NCI-H1930 (cell line): Measurements from ENCODE around the gene C8G.
A peak's percentile ranks its signal among the peaks of the same experiment; 100 is the strongest.

Source experiments
- DNase-seq, 2 experiments: peaks; one replicate each; lab custom pipeline; 2025; lab: John Stamatoyannopoulos, UW

The C8G gene

DNA sequence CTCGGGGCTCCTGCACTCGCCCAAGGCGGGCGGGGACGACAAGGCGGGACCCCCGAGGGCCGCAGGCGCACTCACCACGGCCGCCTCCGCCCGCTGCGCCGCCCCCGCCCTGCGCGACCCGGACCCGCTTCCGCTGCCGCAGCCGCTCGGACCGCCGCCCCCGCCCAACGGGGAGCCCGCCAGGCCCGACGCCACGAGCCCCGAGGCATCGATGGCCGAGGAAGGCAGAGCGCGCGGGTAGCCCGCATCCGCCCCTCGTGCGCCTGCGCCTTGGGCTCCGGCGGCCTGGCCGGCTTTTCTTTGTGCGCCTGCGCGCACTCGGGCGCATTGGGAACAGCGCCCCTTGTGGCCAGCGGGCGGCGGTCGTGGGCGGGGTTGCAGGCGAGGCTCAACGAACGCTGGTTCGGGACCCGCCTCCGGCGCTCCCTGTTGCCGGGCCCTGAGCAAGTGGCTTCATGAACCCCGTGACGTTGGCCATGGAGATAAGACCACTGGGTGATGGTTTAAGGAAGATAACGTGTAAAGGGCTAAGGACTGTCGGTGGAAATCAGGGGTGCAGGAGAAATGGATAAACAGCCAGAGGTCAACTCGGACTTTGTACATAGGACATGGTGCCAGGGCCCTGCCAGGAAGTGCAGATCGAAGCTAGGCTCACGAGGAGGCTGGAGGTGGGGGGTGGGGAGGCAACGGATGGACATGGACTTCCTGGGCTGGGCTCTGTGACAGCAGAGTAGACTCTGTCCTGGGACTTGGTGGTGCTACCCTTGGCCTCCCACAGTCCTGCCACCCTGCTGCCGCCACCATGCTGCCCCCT lies at the start of gene C8G, which contains the start of gene FBXW5:
C8G (plus strand) TSS at position 725 of the 814 bp plus-strand sequence; CDS start at position 803, 78 bp downstream.
FBXW5 (minus strand) TSS at position 220 of the 814 bp plus-strand sequence. CDS start 655 bp downstream, outside the sequence.
- peak; percentile 87 to 97 for DNase-seq

DNA sequence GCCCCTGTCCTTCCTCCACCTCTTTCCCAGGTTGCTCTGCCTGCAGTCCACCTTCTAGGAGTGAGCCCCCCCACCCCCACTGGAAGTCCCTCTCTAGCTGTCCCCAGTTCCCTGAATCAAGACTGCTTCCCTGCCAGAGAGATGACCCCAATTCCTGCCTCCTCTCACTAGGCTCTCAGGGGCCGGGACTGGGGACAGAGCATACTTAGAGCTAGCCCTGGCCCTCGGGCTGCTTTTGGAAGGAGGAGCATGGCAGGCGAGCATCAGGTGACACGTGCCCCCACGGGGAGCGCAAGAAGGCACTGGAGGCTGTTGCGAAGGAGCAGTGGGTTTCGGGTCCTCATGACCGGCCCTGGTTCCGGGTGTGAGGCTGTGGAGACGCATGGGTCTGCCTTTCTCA lies 49.0 kb upstream of the C8G start:
- DNase-seq = no peak

DNA sequence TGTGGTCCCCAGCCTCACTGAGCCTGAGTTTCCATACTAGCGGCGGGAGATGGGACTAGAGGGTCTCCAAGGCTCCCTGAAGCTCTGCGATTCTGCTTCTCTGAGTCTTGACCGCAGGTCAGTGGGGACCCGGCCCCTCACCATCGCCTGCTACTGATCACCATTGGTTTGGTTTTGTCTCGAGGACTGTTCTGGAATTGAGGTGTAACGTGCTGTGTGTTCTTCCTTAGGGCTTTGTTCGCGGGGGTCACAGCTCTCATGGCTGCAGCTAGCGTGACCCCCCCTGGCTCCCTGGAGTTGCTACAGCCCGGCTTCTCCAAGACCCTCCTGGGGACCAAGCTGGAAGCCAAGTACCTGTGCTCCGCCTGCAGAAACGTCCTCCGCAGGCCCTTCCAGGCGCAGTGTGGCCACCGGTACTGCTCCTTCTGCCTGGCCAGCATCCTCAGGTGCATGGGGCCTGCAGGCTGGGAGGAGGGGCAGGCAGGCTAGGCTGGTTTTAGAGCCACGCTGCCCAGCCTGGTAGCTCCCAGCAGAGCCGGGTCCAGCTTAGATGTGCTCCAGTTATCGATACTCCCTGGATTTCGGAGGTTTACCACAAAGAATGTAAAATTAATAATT lies 46.5 kb upstream of the C8G start:
- DNase-seq = no peak

DNA sequence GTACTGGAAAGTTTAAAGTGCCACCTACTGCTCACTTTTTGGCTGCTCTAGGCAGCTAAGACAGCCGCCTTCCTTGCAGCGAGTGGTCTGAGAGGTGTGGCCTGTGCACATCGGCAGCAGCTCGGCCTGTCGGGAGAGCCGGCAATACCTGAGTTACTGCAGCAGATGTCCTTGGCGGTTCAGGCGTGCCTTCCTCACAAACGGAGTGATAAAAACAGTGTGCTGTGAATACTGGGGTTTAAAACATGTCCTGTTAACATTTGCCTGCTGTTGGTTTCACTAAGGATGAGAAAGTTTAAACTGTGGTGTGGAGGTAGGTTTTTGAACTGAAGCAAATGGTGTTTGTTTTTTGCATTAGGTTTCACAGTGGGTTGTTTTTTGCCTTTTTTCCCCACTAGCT lies 45.8 kb upstream of the C8G start:
- no peak for DNase-seq

DNA sequence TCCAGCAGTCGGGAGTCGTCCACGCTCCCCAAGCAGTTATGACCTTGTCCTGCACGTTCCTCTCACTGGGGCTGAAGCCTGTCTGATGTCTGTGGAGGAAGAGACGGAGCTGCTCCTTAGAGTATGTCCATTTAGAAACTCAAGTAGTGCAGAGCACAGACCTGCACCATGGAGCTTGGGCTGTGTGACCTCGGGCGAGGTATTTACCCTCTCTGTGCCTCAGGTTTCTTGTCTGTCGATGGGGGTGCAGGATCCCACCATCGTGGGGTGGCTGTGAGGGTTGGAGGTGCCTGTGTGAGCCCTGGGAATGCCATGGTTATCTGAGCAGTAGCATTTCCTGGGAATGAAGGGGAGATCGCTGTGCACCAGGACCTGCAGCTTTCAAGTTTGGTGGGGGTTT lies 44.5 kb upstream of the C8G start:
- no peak for DNase-seq

DNA sequence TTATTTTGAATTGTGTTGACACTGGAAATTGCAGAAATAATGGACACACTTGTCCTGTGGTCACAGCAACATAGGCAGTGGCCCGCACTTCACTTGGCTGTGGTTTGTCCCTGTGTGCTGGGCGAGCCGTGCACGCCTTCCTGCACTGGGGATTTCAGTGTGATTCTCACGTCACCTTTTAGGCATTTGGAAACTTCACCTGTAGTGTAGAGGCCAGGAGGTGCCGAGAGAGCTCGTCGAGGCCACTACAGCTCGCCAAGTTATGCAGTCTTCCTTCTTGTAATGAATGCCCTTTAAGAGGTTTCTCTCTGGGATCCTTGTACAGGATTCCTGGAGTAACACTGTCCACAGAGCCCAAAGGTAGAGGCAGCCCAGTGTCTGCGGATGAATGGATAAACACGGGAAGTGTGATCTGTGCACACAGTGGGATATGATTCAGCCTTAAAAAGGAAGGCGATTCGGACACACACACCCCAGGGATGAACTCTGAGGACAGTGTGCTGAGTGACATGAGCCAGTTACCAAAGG lies 44.0 kb upstream of the C8G start:
- no peak for DNase-seq

DNA sequence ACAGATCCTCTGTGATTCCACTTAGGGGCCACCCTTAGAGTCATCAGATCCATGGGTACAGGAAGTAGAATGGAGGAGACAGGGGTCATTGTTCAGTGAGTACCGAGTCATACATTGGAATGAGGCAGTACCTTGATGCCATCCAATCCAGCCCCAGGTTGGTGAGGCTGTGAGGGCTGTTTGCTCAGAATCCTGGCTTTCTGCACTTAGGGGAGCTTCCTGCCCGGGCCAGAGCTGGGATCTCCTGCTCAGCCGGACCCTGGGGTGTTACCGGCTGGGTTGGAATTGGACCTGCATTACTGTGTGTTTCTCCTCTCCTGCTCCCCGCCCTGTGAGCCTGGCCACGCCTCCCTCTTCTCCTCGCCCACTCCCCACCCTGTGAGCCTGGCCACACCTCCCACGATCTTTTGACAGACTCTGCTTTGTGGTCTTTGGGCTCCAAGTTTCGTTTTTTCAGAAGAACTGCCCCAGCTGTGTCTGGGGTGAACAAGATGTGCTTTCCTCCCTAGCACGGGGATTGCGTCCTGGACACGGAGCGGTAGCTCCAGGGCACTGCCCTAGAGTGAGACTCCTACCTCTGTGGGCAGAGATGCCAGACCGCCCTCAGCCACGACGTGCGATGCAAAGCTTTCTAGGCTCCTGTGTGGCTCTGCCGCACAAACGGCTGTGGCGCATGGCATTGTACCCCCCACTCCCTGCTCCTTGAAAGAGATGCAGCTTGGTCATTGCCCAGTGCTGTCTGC lies 43.4 kb upstream of the C8G start:
- DNase-seq = no peak

DNA sequence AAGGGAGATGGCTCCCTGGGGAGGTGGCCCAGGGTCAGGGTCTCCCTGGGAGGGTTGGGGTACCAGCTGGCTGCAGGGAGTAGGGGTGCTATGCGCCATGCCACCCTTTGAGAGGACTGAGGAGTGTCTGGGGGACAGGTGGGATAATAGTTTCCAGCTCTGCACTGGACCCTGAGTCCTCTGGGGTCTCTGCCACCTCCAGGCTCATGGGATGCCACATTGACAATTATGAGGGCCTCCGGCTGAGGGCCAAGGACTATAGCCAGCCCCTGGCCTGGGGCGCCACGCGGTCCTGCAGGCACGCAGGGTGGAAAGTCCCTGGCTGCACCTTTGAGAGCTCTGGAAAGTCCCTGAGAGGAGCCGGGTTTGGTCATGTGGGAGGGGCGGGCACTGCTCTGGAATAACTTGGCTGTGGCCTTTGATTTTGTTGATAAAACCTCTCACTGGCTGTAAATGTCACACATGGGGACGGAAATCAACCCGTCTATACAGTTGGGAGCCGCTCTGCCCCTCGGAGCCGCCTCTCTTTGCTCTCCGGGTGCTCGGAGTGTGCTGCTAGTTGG lies 42.7 kb upstream of the C8G start:
- no peak for DNase-seq

DNA sequence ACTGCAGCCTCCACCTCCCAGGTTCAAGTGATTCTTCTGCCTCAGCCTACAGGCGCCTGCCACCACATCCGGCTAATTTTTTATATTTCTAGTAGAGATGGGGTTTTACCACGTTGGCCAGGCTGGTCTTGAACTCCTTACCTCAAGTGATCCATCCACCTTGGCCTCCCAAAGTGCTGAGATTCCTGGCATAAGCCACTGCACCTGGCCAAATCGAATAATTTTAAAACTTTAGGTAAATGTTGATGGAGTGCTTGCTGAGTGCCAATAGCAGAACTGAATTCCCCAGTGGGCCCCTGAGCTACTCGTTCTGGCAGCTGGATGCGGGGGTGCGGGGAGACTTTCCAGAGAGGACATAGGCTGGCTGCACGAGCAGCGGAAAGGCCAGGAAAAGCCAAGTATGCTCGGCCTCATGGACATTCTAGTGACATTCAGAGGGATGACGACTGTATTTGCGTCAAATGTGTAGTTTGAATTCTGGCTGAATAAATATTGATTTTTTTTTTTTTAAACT lies 41.9 kb upstream of the C8G start:
- DNase-seq = no peak

DNA sequence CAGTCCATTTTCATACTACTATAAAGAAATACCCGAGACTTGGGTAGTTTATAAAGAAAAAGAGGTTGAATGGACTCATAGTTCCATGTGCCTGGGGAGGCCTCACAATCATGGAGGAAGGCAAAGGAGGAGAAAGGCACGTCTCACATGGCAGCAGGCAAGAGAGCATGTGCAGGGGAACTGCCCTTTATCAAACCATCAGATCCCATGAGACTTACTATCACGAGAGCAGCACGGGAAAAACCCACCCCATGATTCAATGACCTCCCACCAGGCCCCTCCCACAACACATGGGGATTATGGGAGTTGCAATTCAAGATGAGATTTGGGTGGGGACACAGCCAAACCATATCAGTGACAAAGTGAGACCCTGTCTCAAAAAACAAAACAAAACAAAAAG lies 38.8 kb upstream of the C8G start:
- no peak for DNase-seq

DNA sequence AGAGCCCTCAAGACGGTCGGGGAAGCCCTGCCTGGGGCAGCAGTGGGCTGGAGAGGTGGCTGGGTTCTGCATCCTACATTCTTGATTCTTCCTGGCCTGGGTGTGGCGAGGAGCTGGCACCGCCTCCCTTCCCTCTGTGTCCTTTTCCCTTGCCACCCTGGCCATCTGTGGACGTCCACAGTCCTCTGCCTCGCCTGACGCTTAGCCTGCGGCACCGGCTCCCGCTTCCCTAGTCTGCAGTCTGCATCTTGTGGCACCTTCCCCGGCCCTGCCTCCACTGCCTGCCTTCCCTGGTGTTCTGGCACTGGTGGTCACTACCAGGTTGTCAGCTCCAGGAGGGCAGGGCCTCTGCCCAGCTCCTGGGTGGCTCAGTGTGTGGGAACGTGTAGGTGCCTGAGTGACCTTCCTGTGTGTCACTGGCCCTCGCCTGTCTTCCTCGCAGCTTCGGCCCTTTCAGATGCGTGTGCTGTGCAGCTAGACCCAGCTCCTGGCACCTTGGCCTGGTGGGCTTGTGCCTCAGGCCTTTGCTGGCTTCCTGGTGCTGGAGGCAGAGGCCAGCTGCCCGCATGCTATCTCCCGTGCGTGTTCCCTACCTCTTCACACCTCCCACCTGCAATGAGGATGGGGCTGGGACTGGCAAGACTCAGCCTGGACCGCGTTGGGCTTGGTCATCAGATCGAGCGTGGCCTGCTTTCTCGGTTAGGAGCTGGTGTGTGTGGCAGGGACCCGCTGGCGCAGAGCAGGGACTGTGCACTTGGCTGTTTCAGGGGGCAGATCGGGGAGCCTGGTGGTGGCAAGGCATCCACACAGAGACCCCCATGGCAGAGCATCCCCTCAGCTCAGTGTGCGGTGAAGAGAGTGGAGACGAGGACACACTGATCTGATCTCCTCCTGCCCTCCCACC lies 37.8 kb upstream of the C8G start:
- DNase-seq = no peak

DNA sequence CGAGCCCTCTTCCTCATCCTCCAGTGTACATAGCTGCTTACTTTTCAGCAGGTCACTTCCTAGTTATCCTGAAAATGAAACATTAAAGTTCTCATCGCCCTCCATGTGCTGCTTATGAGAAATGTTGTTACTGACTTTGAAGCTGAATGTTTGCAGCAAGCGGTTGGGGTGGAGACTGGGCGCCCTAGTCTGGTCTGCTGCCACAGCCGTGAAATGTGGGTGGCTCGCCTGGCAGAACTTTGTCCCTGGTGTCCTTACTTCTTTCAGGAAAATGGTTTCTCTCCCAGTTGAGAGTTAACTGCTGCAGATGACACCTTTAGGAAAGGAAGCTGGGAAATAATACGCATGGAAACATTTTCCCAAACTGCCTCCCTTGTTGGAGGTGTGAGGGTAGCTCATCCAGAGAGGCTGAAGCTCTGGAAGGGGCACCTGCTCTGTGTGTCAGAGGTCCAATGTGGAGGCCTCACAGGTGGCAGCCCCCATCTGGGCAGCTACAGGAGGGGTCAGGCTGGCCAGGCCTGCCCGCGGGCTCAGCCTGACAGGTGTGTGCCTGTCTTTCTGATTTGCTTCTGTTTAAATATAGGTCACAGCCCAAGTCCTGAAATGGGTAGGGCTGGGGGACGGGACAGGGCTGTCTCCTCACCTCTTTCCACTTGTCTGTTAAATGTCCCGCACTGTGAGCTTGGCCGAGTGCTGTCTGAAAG lies 34.7 kb upstream of the C8G start:
- DNase-seq = no peak

DNA sequence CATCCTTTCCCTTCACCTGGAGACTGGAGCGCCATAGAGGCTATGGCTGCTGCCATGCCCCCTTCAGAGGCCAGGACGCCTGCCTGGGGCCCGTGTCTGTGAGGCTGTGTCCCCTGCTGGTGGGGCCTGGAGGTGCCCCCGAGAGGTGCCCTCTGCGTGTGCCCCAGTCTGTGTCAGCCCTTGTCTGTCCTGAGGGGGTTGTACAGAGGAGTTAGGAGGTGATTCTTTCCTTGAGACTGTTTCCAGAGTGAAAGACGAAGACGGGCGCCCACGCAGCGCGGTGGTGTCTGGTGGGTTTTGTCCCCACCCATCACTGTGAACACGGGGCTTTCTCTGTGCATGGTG lies 34.2 kb upstream of the C8G start:
- no peak for DNase-seq

DNA sequence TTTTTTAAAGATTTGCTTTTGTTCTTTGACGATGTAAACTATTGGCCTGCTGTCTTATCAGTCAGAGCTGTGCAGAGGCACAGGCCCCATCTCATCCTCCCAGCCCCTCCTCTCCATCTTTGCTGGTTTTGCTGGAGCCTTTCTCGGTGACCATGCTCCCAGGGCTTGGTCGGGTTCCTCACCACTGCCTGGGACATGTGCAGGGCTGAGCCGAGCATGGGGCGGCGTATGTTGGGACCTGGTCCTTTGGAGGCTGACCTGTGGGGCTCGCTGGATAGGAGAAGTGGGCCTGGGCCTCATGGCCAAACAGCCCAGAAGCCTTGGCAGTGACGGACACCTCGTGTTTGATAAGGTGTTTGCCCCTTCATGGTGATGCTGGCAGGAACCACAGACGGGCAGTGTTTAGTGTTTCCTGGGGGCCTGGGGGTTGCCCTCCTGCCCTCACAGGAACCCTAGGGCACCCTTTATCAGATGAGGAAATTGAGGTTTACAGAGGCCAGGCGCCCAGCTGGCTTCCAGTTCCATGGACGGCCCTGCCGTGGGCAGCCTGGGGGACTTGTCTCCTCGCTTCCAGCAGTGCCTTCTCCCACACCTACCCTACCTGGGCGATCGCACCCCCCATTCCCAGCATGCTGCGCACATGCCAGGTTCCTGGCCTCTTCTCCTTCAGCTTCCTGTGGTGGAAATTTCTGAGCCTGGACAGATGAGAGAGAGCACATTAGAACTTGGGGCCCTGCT lies 31.2 kb upstream of the C8G start:
- no peak for DNase-seq

DNA sequence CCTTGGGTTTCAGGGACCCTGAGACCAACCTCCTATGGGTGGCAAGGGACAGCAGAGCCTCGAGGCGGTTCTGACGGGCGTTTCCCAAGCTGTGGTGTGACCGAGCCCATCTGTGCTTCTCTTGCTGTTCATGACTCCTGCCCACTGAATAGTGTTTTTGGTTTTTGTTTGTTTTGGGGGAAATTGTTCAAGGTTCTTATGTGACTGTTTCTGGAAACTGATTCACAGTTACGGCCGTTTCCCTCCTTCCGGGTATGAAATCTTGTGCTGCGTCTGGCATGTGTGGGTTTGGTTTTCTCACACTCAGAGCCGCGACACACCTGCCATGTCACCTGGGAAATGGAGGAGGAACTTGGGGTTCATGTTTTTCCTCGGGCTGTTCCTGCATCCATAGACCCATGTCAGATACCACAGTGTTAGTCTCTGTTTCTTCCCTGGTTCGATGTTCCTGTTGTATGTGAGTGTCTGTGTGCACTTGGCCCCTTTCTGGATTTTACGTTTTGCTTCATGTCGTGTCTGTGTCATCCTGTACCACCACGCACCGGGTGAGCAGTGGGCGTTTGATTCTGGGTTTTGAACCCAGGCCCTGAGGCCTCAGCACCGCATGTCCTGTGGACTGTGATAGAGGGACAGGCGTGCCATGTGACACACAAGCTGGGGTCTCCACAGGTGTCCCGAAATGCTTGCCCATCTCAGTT lies 29.3 kb upstream of the C8G start:
- no peak for DNase-seq

DNA sequence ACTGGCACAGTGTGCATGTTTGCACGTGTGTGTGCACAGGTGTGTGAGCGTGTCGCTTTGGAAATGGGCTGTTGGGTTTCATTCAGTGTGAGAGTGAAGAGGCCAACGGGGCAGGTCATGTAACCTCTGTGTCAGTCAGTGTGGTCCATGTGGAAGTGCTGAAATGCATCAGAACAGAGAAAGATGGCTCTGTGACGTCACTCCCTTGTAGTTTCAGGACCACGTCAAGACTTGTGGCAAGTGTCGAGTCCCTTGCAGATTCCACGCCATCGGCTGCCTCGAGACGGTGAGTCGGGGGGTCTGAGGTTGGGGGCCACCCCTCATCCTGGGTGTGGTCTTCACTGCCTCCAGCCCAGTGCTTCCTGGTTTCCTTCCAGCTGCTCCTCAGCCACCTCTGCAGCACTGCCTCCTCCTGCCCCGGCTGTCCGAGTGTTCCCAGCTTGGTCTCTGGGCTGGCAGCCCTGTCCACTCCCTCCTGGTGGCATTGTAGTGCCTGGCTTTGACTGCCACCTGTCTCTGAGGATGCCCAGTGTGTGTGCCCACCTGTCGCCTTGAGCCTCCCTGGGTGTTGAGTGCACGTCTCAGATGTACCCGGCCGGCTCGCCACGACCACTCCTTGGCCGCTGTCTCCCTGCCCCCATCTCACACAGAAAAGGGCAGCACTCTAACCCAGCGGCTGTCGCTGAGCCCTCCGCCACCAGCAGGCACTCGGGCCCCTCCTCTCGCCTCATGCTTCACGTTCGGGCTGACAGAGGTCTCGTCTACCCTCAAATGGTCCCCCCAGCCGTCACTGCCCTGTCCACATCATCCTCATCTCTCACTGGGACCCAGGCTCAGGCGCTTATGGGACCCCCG lies 28.5 kb upstream of the C8G start:
- DNase-seq = no peak

DNA sequence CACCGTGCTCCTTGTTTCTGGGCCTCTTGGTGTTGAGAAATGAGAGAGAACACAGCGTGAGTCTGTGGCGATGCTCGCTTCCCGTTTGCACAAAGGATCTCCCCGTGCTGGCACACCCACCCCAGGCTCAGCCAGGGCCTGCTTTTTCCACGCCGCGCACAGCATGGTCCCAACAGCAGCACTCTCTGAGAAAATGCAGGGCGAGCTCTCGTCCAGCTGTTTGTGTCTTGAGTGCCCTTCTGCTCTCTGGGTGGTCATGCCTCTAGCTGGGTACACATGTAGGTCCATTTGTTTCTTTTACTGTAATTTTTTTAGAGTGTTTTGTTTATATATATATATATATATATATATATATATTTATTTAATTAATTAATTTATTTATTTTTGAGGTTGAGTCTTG lies 27.1 kb upstream of the C8G start:
- DNase-seq = no peak

DNA sequence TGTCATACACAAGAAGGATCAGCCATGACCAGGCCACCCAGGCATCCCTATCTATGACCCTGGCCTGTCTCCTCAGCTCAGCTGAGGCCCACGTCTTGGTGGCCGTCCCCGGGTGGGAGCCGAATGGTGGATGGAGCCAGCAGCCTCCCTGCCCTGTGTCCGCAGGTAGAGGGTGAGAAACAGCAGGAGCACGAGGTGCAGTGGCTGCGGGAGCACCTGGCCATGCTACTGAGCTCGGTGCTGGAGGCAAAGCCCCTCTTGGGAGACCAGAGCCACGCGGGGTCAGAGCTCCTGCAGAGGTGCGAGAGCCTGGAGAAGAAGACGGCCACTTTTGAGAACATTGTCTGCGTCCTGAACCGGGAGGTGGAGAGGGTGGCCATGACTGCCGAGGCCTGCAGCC lies 25.0 kb upstream of the C8G start:
- DNase-seq = no peak
